Activated B cell treated with CpG ODN at 0.5 μM for 24 hours (primary cell): ENCODE results near the gene UPK1A. TPM values are rescaled to one million over a fixed set of nuclear protein-coding genes. Genes with fewer than 3 reads are reported as not detected.

ENCODE experiments used
- ATAC-seq: fragments of 200-7000 bp; cut with Tn5 transposase; one replicate; pipeline ENCODE4 v1.10.0; 2021; ENCODE audit warnings: low read depth, mild to moderate bottlenecking, moderate library complexity
- CTCF ChIA-PET: fragments of 350-600 bp; sonication (Branson Sonifier 250); formaldehyde crosslinking; loops from one replicate; lab custom pipeline; 2021; ENCODE audit warnings: antibody characterized with exemption; lab: Charles Lee
- POLR2A ChIA-PET: fragments of 350-600 bp; sonication (Branson Sonifier 250); formaldehyde crosslinking; loops from one replicate; lab custom pipeline; 2021; ENCODE audit warnings: antibody characterized with exemption; lab: Charles Lee
- DNase-seq: peaks from one replicate; pipeline ENCODE4 v3.0.0; 2022
- H3K27ac Mint-ChIP-seq: one replicate; pipeline ENCODE4 v1.8.0; 2020; ENCODE audit warnings: mixed read lengths
- H3K27me3 Mint-ChIP-seq: one replicate; pipeline ENCODE4 v1.8.0; 2021; ENCODE audit warnings: mixed read lengths
- H3K36me3 Mint-ChIP-seq: one replicate; pipeline ENCODE4 v1.8.0; 2021; ENCODE audit warnings: low read depth, mixed read lengths
- H3K4me1 Mint-ChIP-seq: one replicate; pipeline ENCODE4 v1.8.0; 2021; ENCODE audit warnings: mixed read lengths
- H3K4me3 Mint-ChIP-seq: one replicate; pipeline ENCODE4 v1.8.0; 2020; ENCODE audit warnings: mild to moderate bottlenecking, mixed read lengths
- H3K9me3 Mint-ChIP-seq: one replicate; pipeline ENCODE4 v1.8.0; 2020; ENCODE audit warnings: mixed read lengths
- intact Hi-C: fragments of 100-400 bp; cut with micrococcal nuclease; formaldehyde crosslinking; loops from one replicate; pipeline ENCODE4 v1.15.1; 2024
- total RNA-seq: library from RNA; stranded (reverse); gene quantifications from 2 replicates; pipeline ENCODE4 v1.2.3, GENCODE V29; 2022
- TF ChIP-seq, protein P1 (sequence below): fragments of 200-600 bp; IDR thresholded peaks from one replicate; pipeline ENCODE4 v1.8.0; 2022; ENCODE audit warnings: antibody characterized with exemption, mild to moderate bottlenecking

The UPK1A gene
- total RNA-seq, result not detected in 2 replicates

DNA sequence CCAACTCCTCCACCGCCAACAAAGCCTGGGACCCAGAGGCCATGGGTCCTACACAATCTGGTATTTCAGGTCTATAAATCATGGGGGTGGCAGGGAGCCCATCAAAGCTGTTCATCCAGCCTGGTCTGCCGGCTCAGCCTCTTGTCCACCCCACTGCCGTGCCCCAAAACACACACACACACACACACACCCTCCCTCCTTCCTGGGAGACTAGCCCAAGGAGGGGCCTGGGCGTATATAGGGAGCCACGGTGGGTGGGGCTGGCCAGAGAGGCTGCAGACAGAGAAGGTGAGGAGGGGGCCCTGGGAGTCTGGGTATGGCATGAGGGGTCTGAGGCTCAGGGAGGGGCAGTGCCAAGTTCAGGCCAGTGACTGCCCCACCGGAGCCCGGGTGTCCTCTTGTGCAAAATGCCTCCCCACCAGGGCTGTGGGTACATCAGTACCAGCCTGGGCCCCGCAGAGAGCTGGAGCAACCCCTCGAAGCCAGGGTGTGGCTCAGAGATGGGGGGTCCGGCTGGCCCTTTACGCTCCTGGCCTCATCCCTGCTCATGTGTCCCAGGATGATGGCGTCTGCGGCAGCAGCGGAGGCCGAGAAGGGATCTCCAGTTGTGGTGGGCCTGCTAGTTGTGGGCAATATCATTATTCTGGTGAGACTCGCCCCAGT, at the start of gene UPK1A:
UPK1A (plus strand) TSS at position 267 of the 663 bp plus-strand sequence; CDS start at position 563, 296 bp downstream.
- no peak for ATAC-seq
- H3K27me3 Mint-ChIP-seq, result peaks cover 15% of the 10 kb centered on the region
- CTCF ChIA-PET, result no interaction called here

DNA sequence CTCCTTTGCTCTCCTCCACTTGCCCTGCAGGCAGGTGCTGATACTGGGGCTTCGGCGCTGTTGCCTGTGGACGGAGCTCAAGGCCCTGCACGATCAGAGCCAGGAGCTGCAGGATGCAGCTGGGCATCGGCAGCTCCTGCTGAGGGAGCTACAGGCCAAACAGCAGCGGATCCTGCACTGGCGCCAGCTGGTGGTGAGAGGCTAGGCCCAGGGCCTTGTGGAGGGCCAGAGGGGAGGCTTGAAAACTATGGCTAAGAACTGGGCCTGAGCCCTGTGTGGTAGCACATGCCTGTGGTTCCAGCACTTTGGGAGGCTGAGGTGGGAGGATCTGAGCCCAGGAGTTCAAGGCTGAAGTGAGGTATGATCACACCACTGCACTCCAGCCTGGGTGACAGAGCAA, 47.5 kb upstream of the UPK1A start:
- DNase-seq (no peak), ATAC-seq (no peak)
- no peaks in the 10 kb centered on the region for H3K9me3 Mint-ChIP-seq
- intact Hi-C loops, result no loop called here
- TF ChIP-seq, protein P1, sequence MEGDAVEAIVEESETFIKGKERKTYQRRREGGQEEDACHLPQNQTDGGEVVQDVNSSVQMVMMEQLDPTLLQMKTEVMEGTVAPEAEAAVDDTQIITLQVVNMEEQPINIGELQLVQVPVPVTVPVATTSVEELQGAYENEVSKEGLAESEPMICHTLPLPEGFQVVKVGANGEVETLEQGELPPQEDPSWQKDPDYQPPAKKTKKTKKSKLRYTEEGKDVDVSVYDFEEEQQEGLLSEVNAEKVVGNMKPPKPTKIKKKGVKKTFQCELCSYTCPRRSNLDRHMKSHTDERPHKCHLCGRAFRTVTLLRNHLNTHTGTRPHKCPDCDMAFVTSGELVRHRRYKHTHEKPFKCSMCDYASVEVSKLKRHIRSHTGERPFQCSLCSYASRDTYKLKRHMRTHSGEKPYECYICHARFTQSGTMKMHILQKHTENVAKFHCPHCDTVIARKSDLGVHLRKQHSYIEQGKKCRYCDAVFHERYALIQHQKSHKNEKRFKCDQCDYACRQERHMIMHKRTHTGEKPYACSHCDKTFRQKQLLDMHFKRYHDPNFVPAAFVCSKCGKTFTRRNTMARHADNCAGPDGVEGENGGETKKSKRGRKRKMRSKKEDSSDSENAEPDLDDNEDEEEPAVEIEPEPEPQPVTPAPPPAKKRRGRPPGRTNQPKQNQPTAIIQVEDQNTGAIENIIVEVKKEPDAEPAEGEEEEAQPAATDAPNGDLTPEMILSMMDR, result no peak
- H3K36me3 Mint-ChIP-seq, result peaks cover 48% of the 10 kb centered on the region
- H3K4me3 Mint-ChIP-seq, result no peak overlapping the region
- H3K27ac Mint-ChIP-seq, result no peak overlapping the region
- CTCF ChIA-PET, result no interaction called here
- no peaks in the 10 kb centered on the region for H3K27me3 Mint-ChIP-seq
- H3K4me1 Mint-ChIP-seq, result peaks cover 1% of the 10 kb centered on the region
- POLR2A ChIA-PET, result interaction anchor here (0.6 kb wide), 1 partner anchor 25 kb away, joined by 4 read pairs; no protein-coding TSS in a partner anchor

More for the DNA sequence above, at the start of gene UPK1A:
- H3K4me3 Mint-ChIP-seq, result no peak within 1 kb of the TSS
- H3K27ac Mint-ChIP-seq, result no peak within 1 kb of the TSS
- H3K36me3 Mint-ChIP-seq, result no peaks in the 10 kb centered on the region
- POLR2A ChIA-PET, result no interaction called here
- H3K4me1 Mint-ChIP-seq, result no peaks in the 10 kb centered on the region
- DNase-seq, result no peak
- TF ChIP-seq, protein P1, result no peak
- H3K9me3 Mint-ChIP-seq, result no peaks in the 10 kb centered on the region
- intact Hi-C loops, result no loop called here

DNA sequence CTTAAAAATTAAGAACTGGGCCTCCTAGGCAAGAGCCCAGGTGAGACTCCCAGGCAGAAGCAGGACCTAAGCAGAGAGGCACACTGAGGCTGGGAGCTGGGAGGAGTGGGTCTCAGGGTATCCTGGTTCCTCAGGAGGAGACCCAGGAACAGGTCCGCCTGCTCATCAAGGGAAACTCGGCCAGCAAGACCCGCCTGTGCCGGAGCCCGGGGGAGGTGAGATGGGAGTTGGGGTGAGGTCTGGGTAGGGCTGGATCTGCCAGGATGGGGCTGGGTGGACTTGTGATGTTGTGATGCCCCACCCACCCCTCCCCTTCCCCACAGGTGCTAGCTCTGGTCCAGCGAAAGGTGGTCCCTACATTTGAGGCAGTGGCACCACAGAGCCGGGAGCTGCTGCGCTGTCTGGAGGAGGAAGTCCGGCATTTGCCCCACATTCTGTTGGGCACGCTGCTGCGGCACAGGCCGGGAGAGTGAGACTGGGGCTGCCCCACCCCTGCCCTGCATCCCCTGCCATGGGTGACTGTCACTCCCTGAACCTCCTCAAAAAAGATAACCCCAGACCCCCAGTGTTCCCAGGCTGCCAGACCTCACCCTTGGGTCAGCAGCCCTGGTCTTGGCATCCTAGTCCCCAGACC, 46.9 kb upstream of the UPK1A start:
- POLR2A ChIA-PET, result interaction anchor here (0.6 kb wide), 1 partner anchor 24 kb away, joined by 4 read pairs; no protein-coding TSS in a partner anchor
- peaks cover 1% of the 10 kb centered on the region for H3K4me1 Mint-ChIP-seq
- H3K27me3 Mint-ChIP-seq, result no peaks in the 10 kb centered on the region
- ATAC-seq (no peak), DNase-seq (no peak)
- no peak overlapping the region for H3K4me3 Mint-ChIP-seq
- intact Hi-C loops, result no loop called here
- H3K27ac Mint-ChIP-seq, result no peak overlapping the region
- CTCF ChIA-PET, result no interaction called here
- TF ChIP-seq, protein P1, result no peak
- peaks cover 48% of the 10 kb centered on the region for H3K36me3 Mint-ChIP-seq
- H3K9me3 Mint-ChIP-seq, result no peaks in the 10 kb centered on the region

DNA sequence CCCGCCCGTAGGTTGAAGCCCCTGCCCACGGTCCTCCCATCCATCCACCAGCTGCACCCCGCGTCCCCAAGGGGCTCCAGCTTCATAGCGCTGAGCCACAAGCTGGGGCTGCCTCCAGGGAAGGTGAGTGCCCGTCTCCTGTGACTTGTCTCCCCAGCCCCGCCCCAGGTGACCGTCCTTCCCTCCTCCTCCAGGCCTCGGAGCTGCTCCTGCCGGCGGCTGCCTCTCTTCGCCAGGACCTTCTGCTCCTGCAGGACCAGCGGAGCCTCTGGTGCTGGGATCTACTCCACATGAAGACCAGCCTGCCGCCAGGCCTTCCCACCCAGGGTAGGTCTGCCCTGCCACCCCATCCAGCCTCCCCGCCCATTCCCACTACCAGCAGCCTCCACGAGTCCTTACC, 46.3 kb upstream of the UPK1A start:
- intact Hi-C loops, result no loop called here
- Mint-ChIP-seq H3K27me3 (no peaks in the 10 kb centered on the region), H3K36me3 (peaks cover 45% of the 10 kb centered on the region), H3K4me3 (no peak overlapping the region), H3K27ac (no peak overlapping the region), H3K9me3 (no peaks in the 10 kb centered on the region), H3K4me1 (no peaks in the 10 kb centered on the region)
- CTCF ChIA-PET, result no interaction called here
- TF ChIP-seq, protein P1, result no peak
- no peak for DNase-seq
- no peak for ATAC-seq
- POLR2A ChIA-PET, result no interaction called here

DNA sequence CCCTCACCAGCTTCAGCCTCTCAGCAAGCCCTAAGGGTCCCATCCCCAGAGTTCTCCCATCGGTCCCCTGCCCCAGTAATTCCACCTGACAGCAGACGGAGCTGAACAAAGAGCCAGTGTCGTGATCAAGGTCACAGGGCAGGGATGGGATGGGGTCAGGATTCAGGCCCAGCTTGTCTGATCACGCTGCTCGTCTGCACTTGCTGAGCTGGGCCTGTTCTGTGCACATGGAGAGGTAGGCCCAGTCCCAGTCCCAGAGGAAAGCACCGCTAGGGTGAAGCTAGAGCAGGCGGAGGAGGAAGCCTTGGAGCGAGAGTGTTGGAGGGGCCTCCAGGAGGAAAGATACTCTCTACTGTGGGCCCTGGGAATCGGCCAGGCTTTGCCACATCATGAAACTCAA, 44.6 kb upstream of the UPK1A start:
- Mint-ChIP-seq H3K27ac (no peak overlapping the region), H3K9me3 (no peaks in the 10 kb centered on the region), H3K27me3 (no peaks in the 10 kb centered on the region), H3K4me1 (no peaks in the 10 kb centered on the region), H3K36me3 (peaks cover 41% of the 10 kb centered on the region), H3K4me3 (no peak overlapping the region)
- ATAC-seq (no peak), DNase-seq (no peak)
- ChIA-PET POLR2A (interaction anchor here (0.5 to 1.7 kb wide), 2 partner anchors 12 to 14 kb away, joined by 5 to 7 read pairs; no protein-coding TSS in a partner anchor), CTCF (no interaction called here)
- intact Hi-C loops, result no loop called here
- TF ChIP-seq, protein P1, result no peak
